Parathyroid adenoma (tissue), 2 donors: ENCODE results near the gene EFCAB11.
"Not testable (repeated sequence)": the region's sequence is repeated elsewhere in the genome, so short reads cannot be mapped to it uniquely, and the experiment has no call there.

ENCODE experiments used
- H2AFZ ChIP-seq: fragments of 300-600 bp; sonication (generic); one replicate; pipeline ENCODE4 v1.7.0; 2017; ENCODE audit warnings: antibody characterized with exemption, mild to moderate bottlenecking
- H3K27ac ChIP-seq: fragments of 300-600 bp; sonication (generic); one replicate; pipeline ENCODE4 v1.7.0; 2017
- H3K27me3 ChIP-seq: fragments of 300-600 bp; sonication (generic); one replicate; pipeline ENCODE4 v1.7.0; 2017; ENCODE audit warnings: low read length; ENCODE audit not compliant: control insufficient read depth, insufficient read depth
- H3K36me3 ChIP-seq: fragments of 300-600 bp; sonication (generic); one replicate; pipeline ENCODE4 v1.7.0; 2017; ENCODE audit warnings: low read length; ENCODE audit not compliant: control insufficient read depth, insufficient read depth
- H3K4me1 ChIP-seq: fragments of 300-600 bp; sonication (generic); one replicate; pipeline ENCODE4 v1.7.0; 2017; ENCODE audit warnings: control low read depth
- H3K4me2 ChIP-seq: fragments of 300-600 bp; sonication (generic); one replicate; pipeline ENCODE4 v1.7.0; 2017; ENCODE audit warnings: low read length
- H3K4me3 ChIP-seq: fragments of 300-600 bp; sonication (generic); one replicate; pipeline ENCODE4 v1.7.0; 2017; ENCODE audit warnings: low read depth, low read length
- H3K79me2 ChIP-seq: fragments of 300-600 bp; sonication (generic); one replicate; pipeline ENCODE4 v1.7.0; 2017; ENCODE audit warnings: control low read depth
- H3K9ac ChIP-seq: fragments of 300-600 bp; sonication (generic); one replicate; pipeline ENCODE4 v1.7.0; 2017; ENCODE audit warnings: mild to moderate bottlenecking
- H3K9me3 ChIP-seq: fragments of 300-600 bp; sonication (generic); one replicate; pipeline ENCODE4 v1.7.0; 2017; ENCODE audit warnings: low read length; ENCODE audit not compliant: control insufficient read depth
- TF ChIP-seq, protein P1 (sequence below): fragments of 300-600 bp; sonication (generic); IDR thresholded peaks from one replicate; pipeline ENCODE4 v1.7.0; 2017; ENCODE audit warnings: antibody characterized with exemption, mild to moderate bottlenecking
- donor health status: primary hyperparathyroidism.

EFCAB11 gene

DNA sequence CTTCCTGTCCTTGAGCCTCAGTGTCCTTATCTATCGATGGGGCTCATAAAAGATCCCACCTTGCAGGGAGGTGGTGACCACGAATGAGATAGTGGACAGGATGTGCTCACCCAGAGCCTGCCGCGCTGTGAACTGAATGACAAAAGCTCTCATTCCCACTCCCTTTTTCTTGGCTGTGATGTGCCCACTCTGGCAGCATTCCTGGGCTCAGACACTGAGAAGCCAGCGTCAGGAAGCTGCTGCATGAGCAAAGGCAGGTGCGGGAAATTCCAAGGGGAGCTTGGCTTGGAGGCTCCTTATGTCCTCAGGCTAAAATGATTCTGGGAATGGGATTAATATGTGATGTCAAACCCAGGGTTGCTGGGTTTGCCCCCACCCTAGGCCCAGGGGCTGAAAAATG, 61.6 kb downstream of the EFCAB11 start:
- H3K27me3 ChIP-seq, result no peaks in the 10 kb centered on the region
- no peak overlapping the region for H3K9ac ChIP-seq
- H3K27ac ChIP-seq, result no peak overlapping the region
- no peak overlapping the region for H3K4me3 ChIP-seq
- TF ChIP-seq, protein P1, sequence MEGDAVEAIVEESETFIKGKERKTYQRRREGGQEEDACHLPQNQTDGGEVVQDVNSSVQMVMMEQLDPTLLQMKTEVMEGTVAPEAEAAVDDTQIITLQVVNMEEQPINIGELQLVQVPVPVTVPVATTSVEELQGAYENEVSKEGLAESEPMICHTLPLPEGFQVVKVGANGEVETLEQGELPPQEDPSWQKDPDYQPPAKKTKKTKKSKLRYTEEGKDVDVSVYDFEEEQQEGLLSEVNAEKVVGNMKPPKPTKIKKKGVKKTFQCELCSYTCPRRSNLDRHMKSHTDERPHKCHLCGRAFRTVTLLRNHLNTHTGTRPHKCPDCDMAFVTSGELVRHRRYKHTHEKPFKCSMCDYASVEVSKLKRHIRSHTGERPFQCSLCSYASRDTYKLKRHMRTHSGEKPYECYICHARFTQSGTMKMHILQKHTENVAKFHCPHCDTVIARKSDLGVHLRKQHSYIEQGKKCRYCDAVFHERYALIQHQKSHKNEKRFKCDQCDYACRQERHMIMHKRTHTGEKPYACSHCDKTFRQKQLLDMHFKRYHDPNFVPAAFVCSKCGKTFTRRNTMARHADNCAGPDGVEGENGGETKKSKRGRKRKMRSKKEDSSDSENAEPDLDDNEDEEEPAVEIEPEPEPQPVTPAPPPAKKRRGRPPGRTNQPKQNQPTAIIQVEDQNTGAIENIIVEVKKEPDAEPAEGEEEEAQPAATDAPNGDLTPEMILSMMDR, result no peak
- no peak overlapping the region for H3K4me2 ChIP-seq
- H2AFZ ChIP-seq, result no peak overlapping the region
- H3K36me3 ChIP-seq, result no peaks in the 10 kb centered on the region
- no peaks in the 10 kb centered on the region for H3K4me1 ChIP-seq
- H3K79me2 ChIP-seq, result no peaks in the 10 kb centered on the region
- no peaks in the 10 kb centered on the region for H3K9me3 ChIP-seq

DNA sequence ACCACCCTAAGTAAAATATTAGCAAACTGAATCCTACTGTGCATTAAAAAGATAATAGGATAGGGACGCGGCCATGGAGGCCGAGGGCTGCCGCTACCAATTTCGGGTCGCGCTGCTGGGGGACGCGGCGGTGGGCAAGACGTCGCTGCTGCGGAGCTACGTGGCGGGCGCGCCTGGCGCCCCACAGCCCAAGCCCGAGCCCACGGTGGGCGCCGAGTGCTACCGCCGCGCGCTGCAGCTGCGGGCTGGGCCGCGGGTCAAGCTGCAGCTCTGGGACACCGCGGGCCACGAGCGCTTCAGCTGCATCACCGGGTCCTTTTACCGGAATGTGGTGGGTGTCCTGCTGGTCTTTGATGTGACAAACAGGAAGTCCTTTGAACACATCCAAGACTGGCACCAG, 62.8 kb downstream of the EFCAB11 start:
- H3K36me3 ChIP-seq, H3K27me3 ChIP-seq, H3K79me2 ChIP-seq, H3K27ac ChIP-seq, H2AFZ ChIP-seq, H3K9me3 ChIP-seq, H3K9ac ChIP-seq, H3K4me3 ChIP-seq, H3K4me1 ChIP-seq, H3K4me2 ChIP-seq: not testable (repeated sequence)

DNA sequence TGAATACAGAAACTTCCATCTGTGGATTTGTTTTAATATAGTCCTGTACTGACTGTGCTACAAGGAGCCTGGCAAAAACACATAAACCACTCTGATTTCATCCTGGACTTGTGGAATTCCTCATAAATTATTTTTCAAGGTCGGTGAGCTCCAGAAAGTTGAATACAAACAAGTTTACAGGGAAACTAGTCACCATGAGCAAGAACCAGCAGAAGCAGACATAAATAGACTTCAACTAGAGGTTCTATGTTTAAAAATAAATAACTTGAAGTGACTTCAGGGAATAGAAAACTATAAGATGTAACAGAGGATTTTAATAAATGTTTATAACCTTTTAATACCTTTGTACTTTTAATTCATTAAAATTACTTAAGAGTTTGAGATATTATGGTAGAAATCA, 63.5 kb downstream of the EFCAB11 start:
- no peaks in the 10 kb centered on the region for H3K4me1 ChIP-seq
- H3K27me3 ChIP-seq, result no peaks in the 10 kb centered on the region
- H3K4me3 ChIP-seq, result no peak overlapping the region
- no peak overlapping the region for H3K9ac ChIP-seq
- H3K79me2 ChIP-seq, result no peaks in the 10 kb centered on the region
- TF ChIP-seq, protein P1, result no peak
- no peaks in the 10 kb centered on the region for H3K9me3 ChIP-seq
- no peak overlapping the region for H3K4me2 ChIP-seq
- H3K27ac ChIP-seq, result no peak overlapping the region
- no peaks in the 10 kb centered on the region for H3K36me3 ChIP-seq
- H2AFZ ChIP-seq, result no peak overlapping the region

DNA sequence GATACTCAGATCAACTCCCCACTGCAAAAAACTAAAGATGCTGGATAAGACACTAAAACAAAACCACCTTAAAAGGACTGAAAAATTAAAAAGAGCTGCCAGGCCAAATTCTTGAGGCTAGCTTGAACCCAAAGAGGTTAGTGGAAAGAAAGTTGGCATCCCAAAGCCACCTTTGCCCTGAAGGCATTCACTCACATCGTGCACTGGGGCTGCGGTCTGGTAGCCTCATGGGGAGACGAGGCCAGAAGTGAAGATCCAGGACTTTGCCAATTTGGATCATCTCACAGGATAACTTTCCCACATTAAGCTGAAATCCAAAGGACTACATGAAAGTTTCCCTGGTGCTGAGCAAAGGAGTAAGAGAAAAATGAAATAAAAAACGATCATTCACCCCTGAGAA, 63.9 kb downstream of the EFCAB11 start:
- no peak overlapping the region for H3K27ac ChIP-seq

DNA sequence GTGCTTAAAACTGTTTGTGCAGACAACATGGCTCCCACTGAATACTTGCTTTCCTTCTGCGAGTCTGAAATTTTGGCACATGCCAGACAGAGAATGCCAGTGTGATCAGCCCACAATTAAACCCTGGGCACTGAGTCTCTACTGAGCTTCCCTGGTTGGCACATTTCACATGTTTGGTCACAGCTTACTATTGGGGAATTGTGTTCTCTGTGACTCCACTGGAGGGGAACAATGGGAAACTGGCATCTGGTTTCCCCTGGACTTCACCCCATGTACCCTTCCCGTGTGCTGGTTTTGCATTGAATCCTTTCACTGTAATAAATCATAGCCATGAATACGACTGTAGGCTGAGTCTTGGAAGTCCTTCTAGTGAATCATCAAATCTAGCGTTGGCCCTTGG, 64.9 kb downstream of the EFCAB11 start:
- TF ChIP-seq, protein P1, result no peak
- Histone ChIP-seq H3K27ac (no peak overlapping the region), H3K9me3 (no peaks in the 10 kb centered on the region), H3K79me2 (no peaks in the 10 kb centered on the region), H3K36me3 (no peaks in the 10 kb centered on the region), H3K4me3 (no peak overlapping the region), H3K4me1 (no peaks in the 10 kb centered on the region), H3K27me3 (no peaks in the 10 kb centered on the region), H2AFZ (no peak overlapping the region), H3K9ac (no peak overlapping the region), H3K4me2 (no peak overlapping the region)

More for the DNA sequence above, 63.9 kb downstream of the EFCAB11 start:
- Histone ChIP-seq H3K4me1 (no peaks in the 10 kb centered on the region), H3K9me3 (no peaks in the 10 kb centered on the region), H3K4me3 (no peak overlapping the region), H3K4me2 (no peak overlapping the region), H3K79me2 (no peaks in the 10 kb centered on the region), H3K9ac (no peak overlapping the region), H3K36me3 (no peaks in the 10 kb centered on the region), H3K27me3 (no peaks in the 10 kb centered on the region), H2AFZ (no peak overlapping the region)
- TF ChIP-seq, protein P1, result no peak
